T-cell (primary cell): ENCODE data around the gene ERF. TPM values are rescaled to one million over a fixed set of nuclear protein-coding genes. Genes with fewer than 3 reads are reported as not detected.

Experiments used
- ATAC-seq, 4 experiments: fragments of 200-7000 bp in 3 of 4; fragments of 150-1000 bp in 1 of 4; cut with Tn5 transposase; replicated peaks in 1 of 4; 1 replicate in 3 of 4; 2 replicates in 1 of 4; pipeline ENCODE4 v1.10.0; 2021; ENCODE audit warnings: moderate library complexity in 3 of 4, mild to moderate bottlenecking in 2 of 4, moderate number of reproducible peaks in 1 of 4
- CTCF ChIA-PET, 2 donors: fragments of 300-600 bp; sonication (Branson Sonifier 250); formaldehyde crosslinking; loops; one replicate each; lab custom pipeline; 2022; ENCODE audit warnings: antibody characterized with exemption in 2 of 2; lab: Charles Lee
- POLR2A ChIA-PET, 2 donors: fragments of 300-600 bp; sonication (Branson Sonifier 250); formaldehyde crosslinking; loops; one replicate each; lab custom pipeline; 2022; ENCODE audit warnings: antibody characterized with exemption in 2 of 2; lab: Charles Lee
- DNase-seq, 35 experiments: peaks; one replicate each; pipeline versions ENCODE4 v3.0.0 to v3.0.0-alpha.2; 2013 to 2023
- H3K27ac ChIP-seq: one replicate; pipeline ENCODE4 v1.5.1; 2013; ENCODE audit warnings: low read length
- H3K27me3 ChIP-seq, 2 experiments: replicated peaks in 1 of 2; 1 replicate in 1 of 2; 2 replicates in 1 of 2; pipeline versions ENCODE4 v1.6.1 to v1.7.0; 2013; ENCODE audit warnings: low read length in 1 of 2, mixed read lengths in 1 of 2; ENCODE audit not compliant: control insufficient read depth in 2 of 2, insufficient read depth in 2 of 2; ENCODE audit errors: extremely low read depth in 1 of 2
- H3K36me3 ChIP-seq, 2 donors: 1 replicate in 1 of 2; 2 replicates in 1 of 2; pipeline versions ENCODE4 v1.6.1 to v1.7.0; 2013; ENCODE audit warnings: low read length in 1 of 2; ENCODE audit not compliant: control insufficient read depth in 2 of 2, insufficient read depth in 1 of 2; ENCODE audit errors: extremely low read depth in 1 of 2
- H3K4me1 ChIP-seq, 2 experiments: 1 replicate in 1 of 2; 2 replicates in 1 of 2; pipeline versions ENCODE4 v1.6.1 to v1.7.0; 2013; ENCODE audit warnings: low read length in 2 of 2, mixed read lengths in 1 of 2; ENCODE audit not compliant: insufficient read depth in 2 of 2, control insufficient read depth in 1 of 2; ENCODE audit errors: extremely low read depth in 1 of 2
- H3K4me3 ChIP-seq, 2 donors: 1 replicate in 1 of 2; 2 replicates in 1 of 2; pipeline versions ENCODE4 v1.5.1 to v1.7.0; 2013; ENCODE audit warnings: mild to moderate bottlenecking in 2 of 2, low read length in 1 of 2, moderate library complexity in 1 of 2; ENCODE audit not compliant: control insufficient read depth in 1 of 2; ENCODE audit errors: extremely low read depth in 1 of 2
- H3K9me3 ChIP-seq: 2 replicates; pipeline ENCODE4 v1.7.0; 2013
- H3K27ac Mint-ChIP-seq, 2 donors: one replicate each; pipeline ENCODE4 v1.8.0; 2020 to 2021; ENCODE audit warnings: mild to moderate bottlenecking in 2 of 2, mixed read lengths in 2 of 2
- H3K27me3 Mint-ChIP-seq, 2 donors: one replicate each; pipeline ENCODE4 v1.8.0; 2021 to 2022; ENCODE audit warnings: mixed read lengths in 2 of 2
- H3K36me3 Mint-ChIP-seq: one replicate; pipeline ENCODE4 v1.8.0; 2021; ENCODE audit warnings: mixed read lengths
- H3K4me1 Mint-ChIP-seq, 3 donors: one replicate each; pipeline ENCODE4 v1.8.0; 2020 to 2022; ENCODE audit warnings: mixed read lengths in 3 of 3, mild to moderate bottlenecking in 1 of 3
- H3K4me3 Mint-ChIP-seq, 3 donors: one replicate each; pipeline ENCODE4 v1.8.0; 2020 to 2022; ENCODE audit warnings: mild to moderate bottlenecking in 3 of 3, mixed read lengths in 3 of 3, moderate library complexity in 3 of 3
- H3K9me3 Mint-ChIP-seq, 3 donors: one replicate each; pipeline ENCODE4 v1.8.0; 2020 to 2022; ENCODE audit warnings: mixed read lengths in 3 of 3
- WGBS: methylation state at CpG from one replicate; pipeline ENCODE4 v1.1.5; 2013; ENCODE audit warnings: missing lambda C conversion rate; ENCODE audit not compliant: insufficient coverage; 5-methylcytosine and 5-hydroxymethylcytosine counted together
- total RNA-seq, 35 experiments: library from RNA in 6 of 35; stranded (reverse) in 6 of 35; fragments of 120-200 nt in 1 of 35; gene quantifications; one replicate each; pipeline versions ENCODE4 v1.2.1 to v1.2.4 and lab custom pipeline; 2013 to 2026

Gene ERF
- total RNA-seq, 5 donors from 2014 or later (not counting 1 experiment from before 2014, with no cell fraction given): 35.9 to 97.3 (median 44.6) TPM

DNA sequence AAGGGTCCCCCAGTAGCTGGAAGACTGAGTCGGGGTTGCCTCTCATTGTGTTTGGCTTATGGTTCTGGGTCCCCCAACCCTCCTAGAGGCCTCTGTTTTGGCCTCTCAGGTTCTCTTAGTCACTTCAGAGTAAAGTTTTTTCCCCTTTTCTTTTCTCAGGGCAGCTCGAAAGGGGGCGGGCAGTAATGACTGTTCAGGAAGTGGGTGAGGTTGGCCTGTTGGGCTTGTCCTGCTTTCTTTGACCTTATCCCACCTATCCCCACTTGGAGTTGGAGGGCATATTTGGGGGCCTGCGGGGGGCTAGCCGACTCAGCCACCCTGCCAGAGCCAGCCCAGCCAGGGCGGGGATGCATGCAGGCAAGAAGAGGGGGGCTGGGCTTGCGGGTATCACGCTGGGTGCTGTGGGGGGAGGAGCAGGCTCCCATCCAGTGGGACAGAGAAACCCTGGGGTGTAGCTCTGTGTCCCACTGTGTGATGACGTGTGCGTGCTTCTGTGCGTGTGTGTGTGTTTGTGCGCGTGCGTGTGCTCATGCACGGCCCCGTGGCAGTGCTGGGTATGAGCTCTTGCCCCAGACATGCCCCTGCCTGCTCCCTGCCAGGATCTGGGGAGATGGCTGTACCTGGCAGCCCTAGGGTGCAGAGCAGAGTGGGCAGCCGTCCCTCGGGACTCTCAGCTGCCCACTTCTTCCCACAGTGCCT is 15.6 kb upstream of the ERF start:
- Mint-ChIP-seq H3K9me3 (no peaks in the 10 kb centered on the region), H3K27me3 (no peaks in the 10 kb centered on the region), H3K36me3 (peaks cover 13% of the 10 kb centered on the region), H3K4me1 (peaks cover 17 to 45% (median 39%) of the 10 kb centered on the region in 3 donors), H3K4me3 (peak overlapping the region in 1 of 3 donors; percentile 89), H3K27ac (peak overlapping the region; percentile 97 to 99)
- peak in 34 of 35 experiments; percentile 43 to 86 (median 77) for DNase-seq
- H3K9me3 ChIP-seq: no peaks in the 10 kb centered on the region
- CTCF ChIA-PET: interaction anchor here (1.0 to 2.2 kb wide), 4 partner anchors 9 to 28 kb away, joined by 4 to 22 read pairs (median 10); partner anchors contain the start of gene GSK3A (in 1 of the 2)
- ATAC-seq: peak in 1 of 4 experiments; percentile 19
- POLR2A ChIA-PET: interaction anchor here (0.5 to 1.1 kb wide), 8 partner anchors 9 to 411 kb away, joined by 3 to 6 read pairs (median 4); partner anchors contain the start of gene ERF (in 1 of the 2)
- no peaks in the 10 kb centered on the region for H3K27me3 ChIP-seq
- WGBS: 2% methylated on average over 7 of the region's 18 CpGs
- H3K4me3 ChIP-seq: peak overlapping the region; percentile 65 to 73
- H3K36me3 ChIP-seq: peaks cover 19 to 33% of the 10 kb centered on the region in 2 donors
- peak overlapping the region; percentile 98 for H3K27ac ChIP-seq
- peaks cover 21 to 55% of the 10 kb centered on the region in 2 experiments for H3K4me1 ChIP-seq

DNA sequence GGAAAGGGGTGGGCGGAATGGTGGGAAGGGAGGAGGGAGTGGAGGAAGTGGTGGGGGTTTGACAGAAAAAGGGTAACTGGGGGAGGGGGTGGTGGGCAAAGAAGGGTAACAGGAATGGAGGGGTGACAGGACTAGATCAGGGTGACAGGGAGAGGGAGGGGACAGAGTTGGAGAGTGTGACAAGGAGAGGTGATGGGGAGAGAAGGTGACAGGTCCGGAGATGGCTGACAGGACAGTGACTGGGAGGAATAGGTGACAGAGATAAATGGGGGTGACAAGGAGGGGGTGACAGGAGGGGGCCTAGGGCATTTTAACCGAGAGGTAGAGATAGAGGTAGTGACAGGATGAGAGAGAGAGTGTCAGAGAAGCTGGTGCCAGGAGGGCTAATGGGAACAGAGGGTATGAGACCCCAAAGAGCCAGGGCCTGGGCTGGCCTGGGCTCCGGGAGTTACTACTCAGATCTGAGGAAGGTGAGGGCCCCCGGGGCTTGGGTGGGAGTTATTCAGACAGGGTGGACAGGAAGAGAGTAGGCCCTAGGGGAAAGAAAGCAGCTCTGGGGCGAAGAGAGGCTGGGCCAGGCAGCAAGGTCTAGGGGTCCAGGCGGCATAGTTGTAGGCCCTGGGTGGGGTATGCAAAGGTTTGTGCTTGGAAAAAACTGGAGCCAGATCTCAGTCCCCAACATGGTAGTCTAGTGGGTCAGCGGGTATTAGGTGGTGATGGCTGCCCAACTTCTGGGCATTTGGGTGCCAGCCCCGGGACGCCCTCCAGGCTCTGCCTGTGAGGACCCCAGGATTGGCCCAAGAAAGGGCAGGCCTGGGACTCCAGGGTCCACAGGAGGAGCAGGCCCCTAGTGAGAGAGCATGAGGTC is 14.8 kb upstream of the ERF start:
- peaks cover 19 to 33% of the 10 kb centered on the region in 2 donors for H3K36me3 ChIP-seq
- DNase-seq: peak in 1 of 35 experiments; percentile 41
- H3K27ac ChIP-seq: peak overlapping the region; percentile 98
- peak overlapping the region in 1 of 3 donors; percentile 89 for H3K4me3 Mint-ChIP-seq
- no peaks in the 10 kb centered on the region for H3K27me3 Mint-ChIP-seq
- peaks cover 21 to 48% of the 10 kb centered on the region in 2 experiments for H3K4me1 ChIP-seq
- H3K9me3 ChIP-seq: no peaks in the 10 kb centered on the region
- peak overlapping the region; percentile 97 to 99 for H3K27ac Mint-ChIP-seq
- no peak for ATAC-seq
- H3K9me3 Mint-ChIP-seq: no peaks in the 10 kb centered on the region
- peaks cover 11 to 39% (median 33%) of the 10 kb centered on the region in 3 donors for H3K4me1 Mint-ChIP-seq
- POLR2A ChIA-PET: interaction anchor here in 1 of 2 donors (0.7 to 1.1 kb wide), 3 partner anchors 10 to 18 kb away, joined by 3 to 4 read pairs (median 3); no protein-coding TSS in a partner anchor
- WGBS: 32% methylated on average over 10 of the region's 10 CpGs
- no peaks in the 10 kb centered on the region for H3K27me3 ChIP-seq
- peaks cover 9% of the 10 kb centered on the region for H3K36me3 Mint-ChIP-seq
- CTCF ChIA-PET: interaction anchor here (1.0 to 2.2 kb wide), 4 partner anchors 10 to 27 kb away, joined by 4 to 22 read pairs (median 10); partner anchors contain the start of gene GSK3A (in 1 of the 2)
- H3K4me3 ChIP-seq: peak overlapping the region; percentile 65 to 73

GRCh38 chr19:42268704-42269477 is 14.0 kb upstream of the ERF start, which contains the start of gene CIC:
TSS of gene CIC (plus strand) at chr19:42269252. CDS start at chr19:42271784, 2,532 bp downstream.
- peak; percentile 79 to 82 (median 80) for ATAC-seq
- CTCF ChIA-PET: interaction anchor here in 1 of 2 donors (2.2 kb wide), 1 partner anchor 10 kb away, joined by 22 read pairs; no protein-coding TSS in a partner anchor
- H3K27me3 ChIP-seq: no peaks in the 10 kb centered on the region

DNA sequence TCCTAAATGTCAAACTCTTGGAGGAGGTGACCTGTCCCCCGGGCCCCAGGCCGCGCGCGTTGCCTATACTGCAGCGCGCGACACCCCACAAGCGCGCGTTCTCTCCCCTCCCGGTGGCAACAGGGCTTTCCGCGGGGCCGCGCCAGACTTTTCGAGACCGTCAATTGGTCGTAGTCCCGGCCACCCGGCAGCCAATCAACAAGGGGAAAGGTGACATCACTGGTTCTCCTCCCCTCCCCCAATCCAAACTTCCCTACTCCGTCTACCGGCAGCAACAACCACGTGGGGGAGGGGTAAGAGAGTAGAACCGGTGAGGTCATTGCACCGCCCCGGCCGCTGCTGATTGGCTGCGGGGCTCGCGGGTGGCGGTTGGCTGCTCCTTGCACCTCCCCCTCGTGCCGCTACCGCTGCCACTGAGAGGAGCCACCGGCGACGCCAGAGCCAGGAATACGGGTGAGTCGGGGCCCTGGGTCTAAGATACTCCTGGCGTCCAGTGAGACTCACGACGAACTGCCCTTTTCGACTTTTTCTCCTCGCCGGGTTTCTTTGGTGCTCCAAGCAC is 13.3 kb upstream of the ERF start:
- peak in 34 of 35 experiments; percentile 95 to 100 (median 99) for DNase-seq
- ChIA-PET CTCF (interaction anchor here in 1 of 2 donors (0.6 kb wide), 1 partner anchor 27 kb away, joined by 3 read pairs; no protein-coding TSS in a partner anchor), POLR2A (no interaction called here)
- Mint-ChIP-seq H3K4me3 (no peak overlapping the region), H3K27ac (no peak overlapping the region), H3K9me3 (no peaks in the 10 kb centered on the region), H3K27me3 (no peaks in the 10 kb centered on the region), H3K4me1 (peaks cover 8 to 31% (median 31%) of the 10 kb centered on the region in 3 donors), H3K36me3 (peaks cover 3% of the 10 kb centered on the region)
- H3K4me3 ChIP-seq: peak overlapping the region; percentile 76 to 94
- peaks cover 8 to 18% of the 10 kb centered on the region in 2 donors for H3K36me3 ChIP-seq
- WGBS: under 1% methylated on average over 27 of the region's 46 CpGs
- no peaks in the 10 kb centered on the region for H3K9me3 ChIP-seq
- peaks cover 21 to 36% of the 10 kb centered on the region in 2 experiments for H3K4me1 ChIP-seq
- H3K27me3 ChIP-seq: no peaks in the 10 kb centered on the region
- peak overlapping the region; percentile 96 for H3K27ac ChIP-seq
- peak; percentile 69 to 72 (median 70) for ATAC-seq

More at GRCh38 chr19:42268704-42269477, 14.0 kb upstream of the ERF start, which contains the start of gene CIC:
- no peaks in the 10 kb centered on the region for H3K27me3 Mint-ChIP-seq
- peaks cover 8 to 34% (median 31%) of the 10 kb centered on the region in 3 donors for H3K4me1 Mint-ChIP-seq
- peak within 1 kb of the TSS; percentile 98 for H3K27ac ChIP-seq
- peak within 1 kb of the TSS; percentile 97 to 99 for H3K27ac Mint-ChIP-seq
- H3K9me3 ChIP-seq: no peaks in the 10 kb centered on the region
- WGBS: under 1% methylated on average over 44 of the region's 52 CpGs
- peak within 1 kb of the TSS in 1 of 3 donors; percentile 89 for H3K4me3 Mint-ChIP-seq
- H3K4me1 ChIP-seq: peaks cover 21 to 40% of the 10 kb centered on the region in 2 experiments
- peak; percentile 97 to 100 (median 99) for DNase-seq
- POLR2A ChIA-PET: interaction anchor here in 1 of 2 donors (0.7 kb wide), 1 partner anchor 14 kb away, joined by 7 read pairs; no protein-coding TSS in a partner anchor
- H3K9me3 Mint-ChIP-seq: no peaks in the 10 kb centered on the region
- peaks cover 13 to 24% of the 10 kb centered on the region in 2 donors for H3K36me3 ChIP-seq
- peaks cover 6% of the 10 kb centered on the region for H3K36me3 Mint-ChIP-seq
- H3K4me3 ChIP-seq: peak within 1 kb of the TSS; percentile 76 to 94

DNA sequence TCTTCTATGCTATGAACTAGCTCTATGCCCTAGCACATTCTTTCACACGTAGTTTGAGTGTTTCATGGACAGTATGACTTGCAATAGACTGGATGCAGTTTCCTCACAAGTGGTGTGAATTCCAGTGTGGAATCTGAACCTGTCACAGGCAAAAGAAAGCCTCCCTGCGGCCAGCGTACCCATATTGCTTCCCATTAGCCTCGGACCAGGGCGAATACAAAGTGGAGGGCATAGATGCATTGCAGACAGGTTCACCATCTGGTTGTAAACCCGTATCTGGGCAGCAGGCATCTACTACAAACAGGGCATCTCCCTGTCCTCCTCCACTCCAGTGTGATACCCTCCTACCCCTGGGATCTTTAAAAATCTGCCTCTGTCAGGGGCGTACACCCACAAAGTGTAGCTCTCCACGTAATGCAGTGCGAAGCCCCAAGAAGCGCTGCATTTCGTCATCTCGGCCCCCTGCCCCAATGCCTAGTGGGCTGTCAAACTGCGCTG is 12.8 kb upstream of the ERF start:
- H3K27me3 ChIP-seq: no peaks in the 10 kb centered on the region
- Mint-ChIP-seq H3K9me3 (no peaks in the 10 kb centered on the region), H3K4me1 (peaks cover 8 to 31% (median 29%) of the 10 kb centered on the region in 3 donors), H3K27me3 (no peaks in the 10 kb centered on the region), H3K36me3 (peaks cover 3% of the 10 kb centered on the region), H3K27ac (no peak overlapping the region), H3K4me3 (no peak overlapping the region)
- no peak for DNase-seq
- ATAC-seq: no peak
- no peaks in the 10 kb centered on the region for H3K9me3 ChIP-seq
- H3K4me3 ChIP-seq: peak overlapping the region; percentile 63 to 76
- H3K4me1 ChIP-seq: peaks cover 21 to 35% of the 10 kb centered on the region in 2 experiments
- ChIA-PET CTCF (interaction anchor here (0.5 to 0.6 kb wide), 2 partner anchors 27 to 91 kb away, joined by 3 to 6 read pairs; no protein-coding TSS in a partner anchor), POLR2A (no interaction called here)
- peaks cover 5 to 13% of the 10 kb centered on the region in 2 donors for H3K36me3 ChIP-seq
- peak overlapping the region; percentile 96 for H3K27ac ChIP-seq
- WGBS: 17% methylated on average over 12 of the region's 13 CpGs
